Left colon (tissue), 2 donors: Measurements from ENCODE around the gene NGFR. TPM values are rescaled to one million over a fixed set of nuclear protein-coding genes. Genes with fewer than 3 reads are reported as not detected.
"Not testable (repeated sequence)": the region's sequence is repeated elsewhere in the genome, so short reads cannot be mapped to it uniquely, and the experiment has no call there.

Experiments
- ATAC-seq: fragments of 200-7000 bp; cut with Tn5 transposase; one replicate; pipeline ENCODE4 v1.9.1; 2020; ENCODE audit warnings: mild to moderate bottlenecking, moderate library complexity
- DNase-seq, 2 donors: peaks; one replicate each; pipeline ENCODE4 v3.0.0-alpha.2; 2020
- intact Hi-C, 2 donors: fragments of 100-400 bp; cut with DNase I in 1 of 2; cut with micrococcal nuclease in 1 of 2; formaldehyde crosslinking; loops; one replicate each; pipeline versions ENCODE4 v1.11.2 to v1.14.0; 2022; cut with DNase I, micrococcal nuclease
- total RNA-seq, 2 donors: library from RNA; stranded (reverse); fragmentation: NEBNext Ultra II Directional; extraction: Animal tissue kit (Norgen Biotek cat#: 25700); gene quantifications; one replicate each; pipeline ENCODE4 v1.2.1, GENCODE V29; 2021
- donor health status: DM: no; HTN: no; CAD: no.
- donor health status: DM: yes; HTN: yes; CAD: no.

NGFR gene
- total RNA-seq, 2 donors from 2014 or later = 1.1 to 2.8 TPM

- ATAC-seq (no peak), DNase-seq (no peak)
- intact Hi-C loops = no loop called here
These were observed 31.0 kb downstream of the NGFR start for GRCh38 chr17:49525831-49526741.

- ATAC-seq (no peak), DNase-seq (no peak)
- intact Hi-C loops = no loop called here
These were observed 33.0 kb downstream of the NGFR start for GRCh38 chr17:49527927-49528651.

GRCh38 chr17:49528966-49529365 is 33.9 kb downstream of the NGFR start:
- intact Hi-C loops = no loop called here
- ATAC-seq (no peak), DNase-seq (no peak)

- ATAC-seq (no peak), DNase-seq (no peak)
- intact Hi-C loops = no loop called here
These were observed 35.0 kb downstream of the NGFR start for GRCh38 chr17:49530118-49530517.

GRCh38 chr17:49543860-49544259 is 48.8 kb downstream of the NGFR start:
- intact Hi-C loops = no loop called here
- DNase-seq (no peak), ATAC-seq (no peak)

- no peak for DNase-seq
- ATAC-seq = no peak
- intact Hi-C loops = loop anchor here in 1 of 2 donors (5.0 kb wide), 1 partner anchor 108 kb away; no protein-coding TSS in a partner anchor
These were observed 50.0 kb downstream of the NGFR start for GRCh38 chr17:49545007-49545660.

- intact Hi-C loops = loop anchor here in 1 of 2 donors (5.0 kb wide), 1 partner anchor 109 kb away; no protein-coding TSS in a partner anchor
- ATAC-seq (no peak), DNase-seq (no peak)
These were observed 50.9 kb downstream of the NGFR start for GRCh38 chr17:49545806-49546545.

- DNase-seq = no peak
- ATAC-seq = no peak
- intact Hi-C loops = loop anchor here in 1 of 2 donors (5.0 kb wide), 1 partner anchor 110 kb away; no protein-coding TSS in a partner anchor
These were observed 51.7 kb downstream of the NGFR start for GRCh38 chr17:49546546-49547535.

- ATAC-seq (no peak), DNase-seq (no peak)
- intact Hi-C loops = loop anchor here in 1 of 2 donors (5.0 kb wide), 1 partner anchor 110 kb away; no protein-coding TSS in a partner anchor
These were observed 52.5 kb downstream of the NGFR start for GRCh38 chr17:49547566-49547965.

- intact Hi-C loops = loop anchor here in 1 of 2 donors (5.0 kb wide), 1 partner anchor 111 kb away; no protein-coding TSS in a partner anchor
These were observed 53.0 kb downstream of the NGFR start for GRCh38 chr17:49548051-49548505.

GRCh38 chr17:49548506-49549310 is 53.6 kb downstream of the NGFR start:
- intact Hi-C loops = loop anchor here in 1 of 2 donors (5.0 kb wide), 1 partner anchor 111 kb away; no protein-coding TSS in a partner anchor
- DNase-seq (peak in 1 of 2 donors; percentile 49), ATAC-seq (peak; percentile 52)

More at GRCh38 chr17:49548051-49548505, 53.0 kb downstream of the NGFR start:
- ATAC-seq (no peak), DNase-seq (no peak)

GRCh38 chr17:49549311-49549605 is 54.2 kb downstream of the NGFR start:
- no peak for ATAC-seq
- no peak for DNase-seq
- intact Hi-C loops = loop anchor here in 1 of 2 donors (5.0 kb wide), 1 partner anchor 112 kb away; no protein-coding TSS in a partner anchor

GRCh38 chr17:49549691-49550678 is 54.9 kb downstream of the NGFR start:
- DNase-seq = no peak
- intact Hi-C loops = loop anchor here in 1 of 2 donors (5.0 kb wide), 1 partner anchor 113 kb away; no protein-coding TSS in a partner anchor
- no peak for ATAC-seq

GRCh38 chr17:49550764-49551163 is 55.7 kb downstream of the NGFR start:
- ATAC-seq, DNase-seq, intact Hi-C loops: not testable (repeated sequence)
